ENCODE results near the gene ATF4.

The ATF4 gene

DNA sequence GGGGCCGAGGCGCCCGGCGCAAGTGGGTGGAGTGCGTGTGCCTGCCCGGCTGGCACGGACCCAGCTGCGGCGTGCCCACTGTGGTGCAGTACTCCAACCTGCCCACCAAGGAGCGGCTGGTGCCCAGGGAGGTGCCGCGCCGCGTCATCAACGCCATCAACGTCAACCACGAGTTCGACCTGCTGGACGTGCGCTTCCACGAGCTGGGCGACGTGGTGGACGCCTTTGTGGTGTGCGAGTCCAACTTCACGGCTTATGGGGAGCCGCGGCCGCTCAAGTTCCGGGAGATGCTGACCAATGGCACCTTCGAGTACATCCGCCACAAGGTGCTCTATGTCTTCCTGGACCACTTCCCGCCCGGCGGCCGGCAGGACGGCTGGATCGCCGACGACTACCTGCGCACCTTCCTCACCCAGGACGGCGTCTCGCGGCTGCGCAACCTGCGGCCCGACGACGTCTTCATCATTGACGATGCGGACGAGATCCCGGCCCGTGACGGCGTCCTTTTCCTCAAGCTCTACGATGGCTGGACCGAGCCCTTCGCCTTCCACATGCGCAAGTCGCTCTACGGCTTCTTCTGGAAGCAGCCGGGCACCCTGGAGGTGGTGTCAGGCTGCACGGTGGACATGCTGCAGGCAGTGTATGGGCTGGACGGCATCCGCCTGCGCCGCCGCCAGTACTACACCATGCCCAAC, 32.4 kb upstream of the ATF4 start:
- no peak for DNase-seq (ENCODE audit: extremely low spot score)
- POLR2A ChIA-PET = interaction anchor here (4.1 kb wide), 1 partner anchor 32 kb away, joined by 22 read pairs; the partner anchor contains the start of gene ATF4
- CTCF ChIA-PET = no interaction called here
- no peak for TF ChIP-seq HDGF (IDR thresholded peaks at IDR 0.05; ENCODE audit: borderline replicate concordance)

DNA sequence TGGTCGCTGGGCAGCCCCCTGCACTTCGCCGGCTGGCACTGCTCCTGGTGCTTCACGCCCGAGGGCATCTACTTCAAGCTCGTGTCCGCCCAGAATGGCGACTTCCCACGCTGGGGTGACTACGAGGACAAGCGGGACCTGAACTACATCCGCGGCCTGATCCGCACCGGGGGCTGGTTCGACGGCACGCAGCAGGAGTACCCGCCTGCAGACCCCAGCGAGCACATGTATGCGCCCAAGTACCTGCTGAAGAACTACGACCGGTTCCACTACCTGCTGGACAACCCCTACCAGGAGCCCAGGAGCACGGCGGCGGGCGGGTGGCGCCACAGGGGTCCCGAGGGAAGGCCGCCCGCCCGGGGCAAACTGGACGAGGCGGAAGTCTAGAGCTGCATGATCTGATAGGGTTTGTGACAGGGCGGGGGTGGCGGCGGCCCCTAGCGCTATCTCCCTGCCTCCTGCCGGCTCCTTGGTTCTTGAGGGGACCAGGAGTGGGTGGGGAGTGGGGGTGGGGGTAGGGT, 31.7 kb upstream of the ATF4 start:
- ChIA-PET POLR2A (interaction anchor here (2.2 to 4.2 kb wide), 3 partner anchors 13 to 169 kb away, joined by 12 to 25 read pairs (median 22); partner anchors contain the start of genes ATF4, MIEF1 and RPL3), CTCF (interaction anchor here (0.6 kb wide), 1 partner anchor 18 kb away, joined by 3 read pairs; no protein-coding TSS in a partner anchor)
- DNase-seq (ENCODE audit: extremely low spot score) = no peak
- TF ChIP-seq CTBP1 (IDR thresholded peaks at IDR 0.05; ENCODE audit: borderline replicate concordance) (no peak), SP1 (IDR thresholded peaks at IDR 0.05) (no peak), HDGF (IDR thresholded peaks at IDR 0.05; ENCODE audit: borderline replicate concordance) (no peak), ZNF384 (IDR thresholded peaks at IDR 0.05) (no peak), FOXA1 (IDR thresholded peaks at IDR 0.05) (no peak), SUZ12 (IDR thresholded peaks at IDR 0.05) (no peak), ARNT (IDR thresholded peaks at IDR 0.05) (no peak), ELF4 (IDR thresholded peaks at IDR 0.05) (no peak), BHLHE40 (IDR thresholded peaks at IDR 0.05; ENCODE audit: borderline replicate concordance) (no peak), FOXK2 (IDR thresholded peaks at IDR 0.05) (no peak), FOXM1 (IDR thresholded peaks at IDR 0.05; ENCODE audit: borderline replicate concordance) (no peak), TARDBP (IDR thresholded peaks at IDR 0.05) (no peak), LEF1 (IDR thresholded peaks at IDR 0.05; ENCODE audit: borderline replicate concordance) (no peak), NFRKB (IDR thresholded peaks at IDR 0.05) (no peak), L3MBTL2 (conservative IDR thresholded peaks at IDR 0.05) (no peak)
- TF ChIP-seq, protein P1, sequence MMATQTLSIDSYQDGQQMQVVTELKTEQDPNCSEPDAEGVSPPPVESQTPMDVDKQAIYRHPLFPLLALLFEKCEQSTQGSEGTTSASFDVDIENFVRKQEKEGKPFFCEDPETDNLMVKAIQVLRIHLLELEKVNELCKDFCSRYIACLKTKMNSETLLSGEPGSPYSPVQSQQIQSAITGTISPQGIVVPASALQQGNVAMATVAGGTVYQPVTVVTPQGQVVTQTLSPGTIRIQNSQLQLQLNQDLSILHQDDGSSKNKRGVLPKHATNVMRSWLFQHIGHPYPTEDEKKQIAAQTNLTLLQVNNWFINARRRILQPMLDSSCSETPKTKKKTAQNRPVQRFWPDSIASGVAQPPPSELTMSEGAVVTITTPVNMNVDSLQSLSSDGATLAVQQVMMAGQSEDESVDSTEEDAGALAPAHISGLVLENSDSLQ (IDR thresholded peaks at IDR 0.05) = no peak

DNA sequence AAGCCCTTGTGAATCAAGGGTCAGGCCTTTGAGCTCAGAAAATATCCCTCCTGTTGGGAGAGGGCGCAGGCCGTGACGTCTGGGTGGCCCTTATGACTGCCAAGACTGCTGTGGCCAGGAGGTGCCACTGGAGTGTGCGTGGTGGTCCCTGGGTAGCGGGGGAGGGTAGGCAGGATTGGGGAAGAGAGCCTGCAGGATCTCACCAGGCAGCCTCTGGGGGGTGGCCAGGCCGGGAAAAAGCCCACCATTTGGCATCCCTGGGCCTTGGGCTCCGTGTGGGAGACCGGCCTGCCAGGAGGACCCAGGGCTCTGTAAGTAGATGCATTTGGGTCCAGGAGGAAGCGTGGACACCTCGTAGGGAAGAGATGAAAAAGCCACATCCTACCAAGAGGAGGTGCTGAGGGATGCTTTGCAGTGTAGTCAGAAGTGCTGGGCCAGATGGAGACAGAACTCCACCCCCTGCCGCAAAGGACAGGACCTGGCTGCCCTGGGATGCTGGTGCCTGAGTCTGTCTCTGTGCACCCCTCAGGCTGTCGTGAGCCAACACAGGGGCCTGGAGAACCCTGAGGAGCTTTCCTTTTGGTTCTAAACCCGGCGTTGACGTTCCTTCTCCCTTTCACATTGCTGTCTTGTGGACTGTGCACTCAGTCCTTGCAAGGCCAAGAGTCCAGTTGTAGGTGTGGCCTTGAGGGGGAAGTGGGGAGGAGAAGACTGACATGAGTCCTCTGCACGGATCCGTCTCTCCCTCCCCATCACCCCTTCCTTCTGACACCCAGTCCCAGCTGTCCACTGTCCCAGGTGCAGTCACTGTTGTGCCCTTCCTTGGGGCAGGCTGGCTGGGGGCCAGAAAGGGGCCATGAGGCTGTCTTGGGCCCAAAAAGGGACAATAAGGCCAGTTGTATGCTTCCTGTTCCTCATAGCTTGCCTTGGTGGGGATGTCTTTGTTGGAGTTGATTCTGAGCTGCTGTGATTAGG, 31.0 kb upstream of the ATF4 start:
- POLR2A ChIA-PET = interaction anchor here (0.8 to 4.2 kb wide), 13 partner anchors 9 to 170 kb away, joined by 3 to 25 read pairs (median 4); partner anchors contain the start of genes ATF4, MIEF1, RPL3 and RPS19BP1
- TF ChIP-seq FOXM1 (IDR thresholded peaks at IDR 0.05; ENCODE audit: borderline replicate concordance) (no peak), SUZ12 (IDR thresholded peaks at IDR 0.05) (no peak), BHLHE40 (IDR thresholded peaks at IDR 0.05; ENCODE audit: borderline replicate concordance) (no peak), CTBP1 (IDR thresholded peaks at IDR 0.05; ENCODE audit: borderline replicate concordance) (no peak), ZNF384 (IDR thresholded peaks at IDR 0.05) (no peak), FOXK2 (IDR thresholded peaks at IDR 0.05) (no peak), NFRKB (IDR thresholded peaks at IDR 0.05) (no peak), TARDBP (IDR thresholded peaks at IDR 0.05) (no peak), L3MBTL2 (conservative IDR thresholded peaks at IDR 0.05) (no peak), HDGF (IDR thresholded peaks at IDR 0.05; ENCODE audit: borderline replicate concordance) (no peak), ELF4 (IDR thresholded peaks at IDR 0.05) (no peak), LEF1 (IDR thresholded peaks at IDR 0.05; ENCODE audit: borderline replicate concordance) (no peak), FOXA1 (IDR thresholded peaks at IDR 0.05) (no peak), ARNT (IDR thresholded peaks at IDR 0.05) (no peak), SP1 (IDR thresholded peaks at IDR 0.05) (no peak)
- TF ChIP-seq, protein P1 (IDR thresholded peaks at IDR 0.05) = no peak
- no peak for DNase-seq (ENCODE audit: extremely low spot score)
- CTCF ChIA-PET = interaction anchor here (0.6 to 3.5 kb wide), 3 partner anchors 18 to 39 kb away, joined by 3 to 21 read pairs (median 3); no protein-coding TSS in a partner anchor

DNA sequence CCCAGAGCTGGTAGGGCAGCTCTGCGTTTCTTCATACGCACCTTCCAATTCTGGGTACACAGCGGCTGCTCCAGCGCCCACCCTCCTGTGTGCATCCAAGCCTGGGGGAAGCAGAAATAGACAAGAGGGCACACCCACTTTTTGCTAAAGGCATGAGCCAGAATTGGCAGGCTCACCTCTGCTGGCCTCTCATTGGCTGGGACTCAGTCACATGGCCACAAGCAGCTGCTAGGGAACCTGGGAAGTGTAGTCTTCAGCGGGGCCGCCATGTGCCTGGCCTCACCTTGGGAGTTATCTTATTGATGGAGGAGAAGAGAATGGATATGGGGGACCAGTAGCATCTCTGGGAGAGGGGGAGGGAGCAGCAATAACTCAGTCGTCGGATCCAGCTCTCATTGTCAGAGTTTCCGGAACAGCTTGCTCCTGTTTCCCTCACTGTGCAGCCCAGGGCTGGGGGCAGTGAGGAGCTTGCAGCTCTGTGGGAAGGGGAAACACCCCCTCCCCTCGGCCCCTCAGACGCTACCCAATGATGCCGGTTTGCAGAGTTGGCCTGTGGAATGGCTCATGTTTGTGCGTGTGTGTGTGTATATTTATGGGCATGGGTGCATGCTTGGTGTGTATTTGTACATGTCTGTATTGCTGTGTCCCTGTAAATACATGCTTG, 30.1 kb upstream of the ATF4 start:
- CTCF ChIA-PET = interaction anchor here (1.0 to 3.5 kb wide), 2 partner anchors 25 to 39 kb away, joined by 3 to 21 read pairs; no protein-coding TSS in a partner anchor
- POLR2A ChIA-PET = interaction anchor here (0.8 to 4.2 kb wide), 16 partner anchors 9 to 170 kb away, joined by 3 to 25 read pairs (median 4); partner anchors contain the start of genes ATF4, MIEF1, RPL3 and RPS19BP1
- DNase-seq (ENCODE audit: extremely low spot score) = peak; percentile 93
- no peak for TF ChIP-seq FOXK2 (IDR thresholded peaks at IDR 0.05)
- no peak for TF ChIP-seq ARNT (IDR thresholded peaks at IDR 0.05)
- TF ChIP-seq NFRKB (IDR thresholded peaks at IDR 0.05) = no peak

DNA sequence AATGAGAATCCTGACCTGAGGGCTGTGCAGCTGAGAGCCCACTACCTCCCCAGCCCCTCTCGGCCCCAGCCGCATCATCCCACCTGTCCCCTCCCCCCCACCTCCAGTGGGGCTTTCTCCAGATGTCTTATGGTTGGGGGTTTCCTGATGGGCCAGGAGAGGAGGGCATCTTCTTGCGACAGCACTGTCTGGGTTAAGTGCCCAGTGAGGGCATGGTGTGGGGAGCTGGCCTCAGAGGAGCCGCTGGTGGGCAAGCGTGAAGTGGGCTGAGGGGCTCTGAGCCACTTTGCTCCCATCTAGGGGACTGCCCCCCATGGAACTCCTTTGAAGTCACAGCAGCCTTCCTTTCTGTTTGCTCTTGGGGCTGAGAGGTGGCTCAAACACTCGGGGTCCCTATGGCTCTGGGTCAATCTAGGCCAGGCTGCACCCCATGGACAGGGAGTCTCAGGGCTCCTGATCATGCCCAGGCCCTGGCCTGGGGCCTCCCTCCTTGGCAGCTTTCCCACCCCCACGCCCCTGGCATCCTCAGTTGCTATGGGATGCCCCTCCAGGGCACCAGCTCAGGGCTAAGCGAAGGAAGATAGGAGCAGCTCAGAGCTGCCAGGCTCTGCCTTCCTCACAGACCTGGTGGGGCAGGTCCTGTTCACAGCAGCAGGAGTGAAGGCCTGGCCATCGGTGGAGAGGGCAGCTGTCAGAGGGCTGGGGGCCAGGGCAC, 29.2 kb upstream of the ATF4 start:
- POLR2A ChIA-PET = interaction anchor here (1.0 to 4.2 kb wide), 10 partner anchors 11 to 172 kb away, joined by 3 to 25 read pairs (median 7); partner anchors contain the start of genes ATF4, MIEF1 and RPS19BP1
- no peak for TF ChIP-seq HDGF (IDR thresholded peaks at IDR 0.05; ENCODE audit: borderline replicate concordance)
- TF ChIP-seq NFRKB (IDR thresholded peaks at IDR 0.05) = no peak
- TF ChIP-seq FOXK2 (IDR thresholded peaks at IDR 0.05) = no peak
- TF ChIP-seq SP1 (IDR thresholded peaks at IDR 0.05) = no peak
- TF ChIP-seq FOXA1 (IDR thresholded peaks at IDR 0.05) = no peak
- no peak for TF ChIP-seq CTBP1 (IDR thresholded peaks at IDR 0.05; ENCODE audit: borderline replicate concordance)
- no peak for TF ChIP-seq L3MBTL2 (conservative IDR thresholded peaks at IDR 0.05)
- TF ChIP-seq, protein P1 (IDR thresholded peaks at IDR 0.05) = no peak
- no peak for DNase-seq (ENCODE audit: extremely low spot score)
- CTCF ChIA-PET = interaction anchor here (1.0 to 3.5 kb wide), 2 partner anchors 24 to 38 kb away, joined by 3 to 21 read pairs; no protein-coding TSS in a partner anchor
